ENCODE measurements around the gene AMER2.
A peak's percentile ranks its signal among the peaks of the same experiment; 100 is the strongest.

The AMER2 gene

DNA sequence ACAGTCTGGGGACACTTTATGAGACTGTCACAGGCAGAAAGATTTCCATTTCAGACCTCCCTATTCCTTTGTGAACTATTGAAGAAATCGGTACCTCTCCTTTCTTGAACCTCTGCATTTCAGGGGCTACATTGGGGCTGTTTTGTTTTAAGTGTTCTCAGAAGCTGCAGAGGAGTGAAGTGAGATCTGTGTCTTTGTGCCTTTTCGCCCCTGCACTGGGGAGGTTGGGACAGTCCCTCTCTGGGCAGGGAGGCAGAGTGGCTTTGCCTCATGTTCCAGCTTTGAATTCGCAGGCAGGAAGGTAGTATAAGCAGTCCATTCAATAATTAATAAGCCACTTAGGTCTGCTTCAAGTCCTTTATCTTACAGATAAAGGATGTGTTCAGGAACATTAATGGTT lies 9.5 kb upstream of the AMER2 start:
- FAIRE-seq = peak; percentile 77
- no peak for TF ChIP-seq CTCF (IDR thresholded peaks at IDR 0.05; ENCODE audit: insufficient read depth, missing control alignments)
- DNase-seq (ENCODE audit: insufficient read length, low spot score) = no peak

GRCh38 chr13:25180775-25181537 lies 8.9 kb upstream of the AMER2 start:
- no peak for TF ChIP-seq CTCF (IDR thresholded peaks at IDR 0.05; ENCODE audit: insufficient read depth, missing control alignments)
- FAIRE-seq (peak; percentile 95), DNase-seq (ENCODE audit: insufficient read length, low spot score) (no peak)

GRCh38 chr13:25179832-25180774 lies 8.0 kb upstream of the AMER2 start:
- FAIRE-seq (peak; percentile 53), DNase-seq (ENCODE audit: insufficient read length, low spot score) (no peak)
- TF ChIP-seq CTCF (IDR thresholded peaks at IDR 0.05; ENCODE audit: insufficient read depth, missing control alignments) = no peak

- no peak for DNase-seq (ENCODE audit: insufficient read length, low spot score)
- no peak for TF ChIP-seq CTCF (IDR thresholded peaks at IDR 0.05; ENCODE audit: insufficient read depth, missing control alignments)
- no peak for FAIRE-seq
Measured at GRCh38 chr13:25179011-25179410, 6.9 kb upstream of the AMER2 start.

GRCh38 chr13:25178070-25178469 lies 6.0 kb upstream of the AMER2 start:
- FAIRE-seq (no peak), DNase-seq (ENCODE audit: insufficient read length, low spot score) (no peak)
- TF ChIP-seq CTCF (IDR thresholded peaks at IDR 0.05; ENCODE audit: insufficient read depth, missing control alignments) = no peak

GRCh38 chr13:25177636-25178035 lies 5.5 kb upstream of the AMER2 start:
- TF ChIP-seq CTCF (IDR thresholded peaks at IDR 0.05; ENCODE audit: insufficient read depth, missing control alignments) = no peak
- FAIRE-seq = no peak

More at GRCh38 chr13:25177636-25178035, 5.5 kb upstream of the AMER2 start:
- DNase-seq (ENCODE audit: insufficient read length, low spot score) = no peak
